Posterior vena cava (tissue), 2 donors: ENCODE measurements around the gene ALDOA. TPM values are rescaled to one million over a fixed set of nuclear protein-coding genes. Genes with fewer than 3 reads are reported as not detected.
"Not testable (repeated sequence)": the region's sequence is repeated elsewhere in the genome, so short reads cannot be mapped to it uniquely, and the experiment has no call there.

Source experiments
- DNase-seq: peaks from one replicate; pipeline ENCODE4 v3.0.0-alpha.2; 2020; ENCODE audit warnings: low spot score
- intact Hi-C, 2 donors: fragments of 100-400 bp; cut with DNase I; formaldehyde crosslinking; loops; one replicate each; pipeline versions ENCODE4 v1.14.1 to v1.14.2; 2022 to 2023
- total RNA-seq, 2 donors: library from RNA; stranded (reverse); fragmentation: NEBNext Ultra II Directional; extraction: Animal tissue kit (Norgen Biotek cat#: 25700); gene quantifications; one replicate each; pipeline ENCODE4 v1.2.1, GENCODE V29; 2021
- donor health status: DM: yes; HTN: yes; CAD: no.
- donor health status: DM: yes; HTN: yes; CAD: no.

ALDOA gene
- total RNA-seq, 2 donors from 2014 or later = 937 to 987 TPM

DNA sequence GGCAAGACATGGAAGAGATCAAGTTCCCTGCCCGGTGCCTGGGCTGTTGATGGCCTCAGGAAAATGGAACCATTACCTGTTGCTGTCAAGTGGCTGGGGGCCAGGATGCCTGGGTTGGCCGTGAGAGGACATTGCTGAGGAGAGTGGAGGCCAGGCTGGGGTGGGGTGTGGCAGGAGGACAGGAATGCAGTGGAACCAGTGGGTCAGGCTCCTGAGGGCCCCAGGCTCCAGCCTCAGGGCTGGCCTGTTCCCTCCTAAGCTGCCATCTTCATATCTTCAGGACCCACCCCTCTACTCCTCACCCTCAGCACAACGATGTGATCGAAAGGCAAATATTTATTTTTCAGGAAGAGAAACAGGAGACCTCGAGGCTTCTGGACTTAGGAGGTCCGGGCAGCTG lies 38.9 kb downstream of the ALDOA start:
- no peak for DNase-seq
- intact Hi-C loops = loop anchor here in 1 of 2 donors (2.0 kb wide), 1 partner anchor 24 kb away; no protein-coding TSS in a partner anchor

DNA sequence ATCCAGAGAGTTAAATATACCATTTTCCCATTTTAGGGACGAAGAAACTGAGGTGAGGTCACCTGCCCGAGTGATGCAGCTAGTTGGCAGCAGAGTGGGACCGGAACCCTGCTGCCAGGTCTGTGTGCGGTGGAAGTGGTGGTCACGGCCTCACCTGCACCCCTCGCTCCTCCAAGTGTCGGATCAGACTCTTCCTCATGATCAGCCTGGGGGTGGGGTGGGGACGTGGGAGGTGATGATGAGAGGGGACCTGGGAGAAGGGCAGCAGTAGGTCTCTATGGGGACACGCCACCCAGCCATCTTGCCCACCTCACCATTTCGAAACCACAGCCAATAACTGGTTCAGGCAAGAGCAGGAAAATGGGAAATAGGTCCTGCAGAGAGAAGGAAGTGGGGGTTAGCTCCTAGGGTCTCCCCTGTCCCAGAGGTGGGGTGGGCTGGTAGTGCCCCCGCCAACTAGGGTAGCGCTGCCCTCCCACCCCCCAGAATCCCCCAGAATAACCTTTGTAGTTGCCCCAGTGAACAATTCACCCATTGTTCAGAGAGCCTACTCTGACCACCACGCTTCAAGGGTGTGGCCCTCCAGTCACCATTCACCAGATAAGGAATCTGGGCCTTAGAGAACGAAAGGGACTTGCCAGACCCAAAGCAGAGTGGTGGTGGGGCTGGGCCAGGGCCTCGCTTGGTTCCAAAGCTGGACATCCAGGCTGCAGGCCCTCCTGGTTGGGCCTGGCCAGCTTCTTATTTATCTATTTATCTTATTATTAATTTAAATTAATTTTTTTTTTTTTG lies 42.7 kb downstream of the ALDOA start:
- intact Hi-C loops = no loop called here
- no peak for DNase-seq

DNA sequence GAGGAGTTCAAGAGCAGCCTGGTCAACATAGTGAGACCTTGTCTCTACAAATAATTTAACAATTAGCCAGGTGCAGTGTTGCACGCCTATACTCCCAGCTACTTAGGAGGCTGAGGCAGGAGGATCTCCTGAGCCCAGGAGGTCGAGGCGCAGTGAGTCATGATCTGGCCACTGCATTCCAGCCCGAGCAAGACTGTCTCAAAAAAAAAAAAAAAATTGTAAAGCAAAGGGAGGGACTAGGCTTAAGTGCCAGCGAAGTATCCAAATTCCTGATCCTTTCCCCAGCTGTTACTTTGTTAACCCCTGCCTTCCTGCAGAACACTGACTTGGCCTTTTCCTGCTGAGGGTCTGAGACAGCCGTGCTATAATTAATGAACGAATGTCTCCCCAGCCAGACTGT lies 45.1 kb downstream of the ALDOA start:
- intact Hi-C loops = loop anchor here in 1 of 2 donors (1.0 kb wide), 1 partner anchor 18 kb away; no protein-coding TSS in a partner anchor
- DNase-seq = no peak

DNA sequence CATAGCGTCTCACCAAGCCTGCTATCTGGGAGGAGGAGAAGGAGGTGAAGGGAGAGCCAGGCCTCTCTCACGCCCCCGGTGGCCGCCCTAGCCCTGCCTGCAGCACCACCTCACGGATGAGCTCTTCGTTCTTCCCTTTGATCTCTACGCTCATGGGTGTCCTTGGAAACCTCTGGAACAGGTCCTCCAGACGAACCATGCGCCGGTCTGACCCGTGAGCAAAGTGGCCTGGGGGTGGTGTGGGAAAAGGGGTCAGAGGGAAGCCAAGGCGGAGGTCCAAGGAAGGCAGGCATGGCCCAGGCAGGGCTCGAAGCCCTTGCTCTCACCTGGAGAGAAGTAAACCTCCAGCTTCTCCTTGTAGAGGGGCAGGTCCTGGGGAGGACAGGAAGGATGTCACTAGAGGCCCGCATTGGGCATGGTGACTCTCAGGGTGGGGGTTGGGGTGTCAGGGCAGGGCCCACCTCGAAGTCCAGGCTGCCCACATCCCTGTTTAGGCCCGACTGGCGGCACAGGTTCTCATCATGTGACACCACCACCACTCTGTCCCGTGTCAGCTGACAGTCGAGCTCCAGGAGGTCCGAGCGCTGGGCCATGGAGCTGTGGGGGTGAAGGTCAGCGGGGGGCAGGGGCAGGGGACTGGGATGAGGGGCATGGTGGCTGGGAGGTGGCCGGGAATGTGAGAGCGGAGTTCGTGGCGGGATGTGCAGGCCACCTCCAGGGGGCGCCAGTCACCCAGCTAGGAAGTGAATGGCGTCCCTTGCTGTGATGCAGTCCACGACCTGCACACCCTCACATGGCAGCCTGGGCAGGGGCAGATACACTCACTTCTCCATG lies 46.9 kb downstream of the ALDOA start:
- peak; percentile 92 for DNase-seq
- intact Hi-C loops = no loop called here

DNA sequence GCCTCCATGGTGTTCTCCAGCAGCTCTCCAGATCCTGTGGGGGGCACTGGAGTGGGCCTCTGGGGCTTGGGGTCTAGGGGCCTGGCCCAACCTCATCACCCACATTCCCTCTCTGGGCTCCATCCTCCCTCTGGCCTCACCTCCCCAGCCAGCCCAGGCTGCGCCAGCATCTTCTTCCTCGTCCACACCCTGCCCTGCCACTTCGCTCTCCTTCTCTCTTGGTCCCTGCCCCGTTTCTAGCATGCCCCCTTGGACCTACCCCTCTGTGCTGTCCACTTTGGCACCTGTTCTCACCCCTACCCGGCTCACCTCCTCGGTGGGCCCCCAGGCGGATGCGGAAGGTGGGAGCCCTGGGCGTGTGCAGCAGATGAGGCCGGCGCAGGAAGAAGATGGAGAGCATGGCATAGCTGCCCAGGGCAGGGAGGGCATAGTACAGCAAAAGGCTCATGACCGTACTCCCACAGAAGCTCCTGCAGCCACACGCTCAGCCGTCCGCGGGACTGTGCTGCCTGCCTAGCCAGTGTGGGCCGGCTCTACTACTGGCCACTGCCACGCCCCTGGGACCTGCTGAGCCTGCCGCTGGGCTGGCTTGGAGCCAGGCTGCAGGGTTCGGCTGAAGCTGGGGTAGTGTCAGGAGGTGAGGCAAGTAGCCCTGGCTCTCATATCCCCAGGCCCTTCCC lies 47.6 kb downstream of the ALDOA start, which contains the start of gene GDPD3:
Gene GDPD3, minus strand, starts transcription at position 507 of the 680 bp plus-strand sequence. Its CDS starts 59 bp downstream, at position 448.
- DNase-seq = no peak
- intact Hi-C loops = no loop called here

DNA sequence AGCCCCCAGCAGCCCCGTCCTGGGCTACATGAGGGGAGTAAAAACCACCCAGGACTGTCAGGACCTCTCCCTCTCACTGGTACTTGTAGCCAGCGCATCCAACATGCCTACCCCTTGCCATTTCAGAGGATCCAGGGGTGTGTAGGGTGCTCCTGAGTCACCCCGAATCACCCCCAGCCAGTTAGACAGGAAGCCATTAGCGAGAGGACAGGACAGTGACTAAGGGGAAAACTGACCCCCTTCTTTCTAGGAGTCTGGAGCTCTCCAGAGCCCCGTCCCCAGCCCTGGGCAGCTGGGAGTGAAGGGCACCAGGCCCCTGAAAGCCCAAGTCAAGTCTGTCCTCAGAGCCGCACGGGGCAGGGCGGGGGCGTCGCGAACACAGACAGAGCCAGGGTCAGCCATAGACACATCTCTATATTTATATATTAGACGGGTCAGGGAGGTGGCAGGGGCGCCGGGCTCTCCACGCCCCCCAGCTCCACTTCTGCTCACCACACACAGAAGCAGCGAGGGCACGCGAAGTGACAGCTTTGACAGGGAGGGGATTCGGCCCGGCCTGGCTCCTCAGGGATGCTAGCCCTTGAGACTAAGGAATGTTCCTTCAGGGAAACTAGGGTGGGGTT lies 48.3 kb downstream of the ALDOA start:
- intact Hi-C loops = no loop called here
- DNase-seq = no peak

DNA sequence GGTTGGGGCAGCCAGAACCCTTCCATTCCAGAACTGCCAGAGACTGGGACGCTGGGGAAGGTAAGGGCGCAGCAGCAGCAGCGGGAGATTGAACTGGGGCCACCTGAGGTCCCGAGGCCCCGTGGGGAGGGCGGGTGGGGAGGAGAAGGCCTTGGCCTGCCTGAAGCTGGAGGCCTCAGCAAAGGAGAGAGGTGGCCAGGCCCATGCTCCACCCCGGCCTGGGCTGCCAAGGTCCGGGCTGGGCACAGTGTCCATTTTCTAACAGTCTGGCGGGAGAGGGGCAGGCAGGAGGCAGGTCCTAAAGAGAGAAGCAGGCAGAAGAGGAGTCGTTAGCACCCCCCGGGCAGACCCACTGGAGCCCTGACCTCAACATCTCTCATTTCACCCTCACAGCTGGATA lies 48.9 kb downstream of the ALDOA start:
- DNase-seq = no peak

DNA sequence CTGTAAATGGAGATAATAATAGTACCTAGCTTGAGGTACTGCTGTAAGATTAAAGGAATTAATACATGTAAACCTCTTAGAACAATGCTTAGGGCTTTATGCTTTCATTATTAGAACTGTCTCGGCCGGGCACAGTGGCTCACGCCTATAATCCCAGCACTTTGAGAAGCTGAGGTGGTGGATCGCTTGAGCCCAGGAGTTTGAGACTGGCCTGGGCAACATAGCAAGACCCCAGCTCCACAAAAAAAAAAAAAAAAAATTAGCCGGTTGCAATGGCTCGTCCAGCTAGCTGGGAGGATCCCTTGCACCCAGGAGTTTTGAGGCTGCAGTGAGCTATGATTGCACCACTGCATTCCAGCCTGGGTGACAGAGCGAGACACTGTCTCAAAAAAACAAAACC lies 49.3 kb downstream of the ALDOA start:
- intact Hi-C loops, DNase-seq: not testable (repeated sequence)

More for the DNA sequence above, 48.9 kb downstream of the ALDOA start:
- intact Hi-C loops = no loop called here

DNA sequence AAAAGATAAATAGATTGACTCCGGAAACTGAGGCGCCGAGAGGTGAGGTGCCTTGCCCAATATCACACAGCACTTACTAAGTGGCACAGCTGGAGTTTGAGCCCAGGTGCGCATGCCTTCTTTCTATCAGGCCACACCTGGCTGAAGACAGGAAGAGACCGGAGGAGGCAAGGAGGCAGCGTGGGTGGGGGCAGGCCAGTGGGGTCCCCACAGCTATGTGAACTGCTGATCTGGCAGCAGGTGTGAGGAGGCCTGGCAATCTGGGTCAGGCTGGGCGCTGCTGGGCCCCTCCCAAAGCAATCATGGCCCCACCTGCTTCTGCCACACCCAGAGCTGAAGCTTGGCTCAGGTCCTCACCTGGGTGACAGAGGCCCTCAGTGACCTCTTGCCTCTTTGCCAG lies 49.7 kb downstream of the ALDOA start:
- no peak for DNase-seq
- intact Hi-C loops = no loop called here

DNA sequence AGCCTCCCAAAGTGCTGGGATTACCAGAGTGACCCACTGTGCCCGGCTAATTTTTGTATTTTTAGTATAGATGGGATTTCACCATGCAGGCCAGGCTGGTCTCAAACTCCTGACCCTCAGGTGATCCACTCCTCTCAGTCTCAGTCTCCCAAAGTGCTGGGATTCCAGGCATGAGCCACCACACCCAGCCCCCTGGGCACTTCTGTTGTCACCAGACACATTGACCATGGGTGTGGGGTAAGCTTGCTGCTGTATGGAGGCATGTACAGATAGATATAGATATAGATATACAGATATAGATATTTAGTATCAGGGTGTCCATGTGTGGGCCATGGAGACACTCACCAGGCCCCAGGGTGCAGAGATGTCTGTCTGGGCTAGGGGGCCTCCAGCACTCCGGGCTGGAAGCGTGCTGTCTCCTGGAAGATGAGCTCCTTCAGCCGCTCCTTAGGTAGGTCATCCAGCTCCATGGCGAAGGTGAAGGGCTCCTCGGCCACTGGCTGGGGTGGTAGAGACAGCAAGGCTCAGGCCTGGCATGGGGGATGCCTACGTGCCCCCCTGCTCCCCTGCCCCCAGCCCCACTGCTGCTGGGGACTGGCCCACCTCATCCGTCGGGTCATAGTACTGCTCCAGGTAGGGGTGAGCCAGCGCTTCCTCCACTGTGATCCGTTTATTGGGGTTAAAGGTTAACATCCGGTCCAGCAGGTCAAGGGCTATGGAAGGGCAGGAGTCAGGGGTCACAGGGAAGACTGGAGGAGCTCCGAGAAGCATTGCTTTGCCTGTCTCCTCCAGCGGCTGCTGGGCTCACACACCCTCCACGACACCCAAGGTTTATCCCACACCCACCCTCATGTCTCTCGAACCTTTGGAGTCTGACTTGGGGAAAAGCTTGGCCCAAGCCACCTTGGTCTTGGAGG lies 51.0 kb downstream of the ALDOA start:
- no peak for DNase-seq
- intact Hi-C loops = no loop called here

DNA sequence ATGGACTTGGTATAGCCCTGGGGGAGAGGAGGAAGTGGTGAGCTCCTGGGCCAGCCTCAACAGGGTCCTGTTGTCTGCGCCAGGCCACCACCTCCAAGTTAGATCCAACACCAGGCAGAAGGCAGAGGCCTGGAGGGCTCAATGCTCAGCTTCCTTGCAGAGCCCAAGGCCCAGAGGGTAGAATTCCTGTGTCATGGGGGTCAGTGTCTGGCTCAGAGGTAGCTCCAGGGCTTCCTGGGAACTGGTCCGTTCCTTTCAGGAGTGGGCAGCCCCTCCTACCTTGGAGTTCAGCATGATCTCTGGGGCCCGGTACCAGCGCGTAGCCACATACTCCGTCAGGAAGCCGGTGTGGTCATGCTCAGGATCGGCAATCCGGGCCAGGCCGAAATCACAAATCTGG lies 52.2 kb downstream of the ALDOA start:
- no peak for DNase-seq
- intact Hi-C loops = no loop called here

DNA sequence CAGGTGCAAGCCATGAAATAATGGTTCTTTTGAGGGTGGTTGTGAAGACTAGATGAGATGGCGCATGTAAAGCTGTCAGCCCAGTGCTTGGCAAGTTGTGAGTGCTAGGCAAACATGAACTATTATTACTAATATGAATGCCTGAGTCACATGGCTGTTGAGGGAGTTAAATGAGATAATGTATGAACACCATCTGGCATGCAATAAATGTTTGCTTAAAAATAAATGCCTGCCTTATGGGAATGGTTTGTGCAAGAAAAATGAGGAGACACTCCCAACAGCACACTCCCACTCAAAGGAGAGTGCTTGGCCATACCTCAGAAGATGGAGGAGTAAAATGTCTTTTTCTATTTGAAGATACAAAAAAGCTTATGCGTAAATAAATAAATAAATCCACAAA lies 53.9 kb downstream of the ALDOA start:
- intact Hi-C loops = no loop called here
- no peak for DNase-seq

Other genes with a start within 250 kb of the ALDOA start
- 10 to 100 TPM; 10.5 to 12.7 TPM for gene PAGR1, start 249.6 kb upstream of the ALDOA start, total RNA-seq
- 100 to 1,000 TPM; 146 to 154 TPM for gene MVP, start 245.3 kb upstream of the ALDOA start, total RNA-seq
- 10 to 100 TPM; 54.6 to 75.6 TPM for gene CDIPT, start 202.5 kb upstream of the ALDOA start, total RNA-seq
- 1 to 10 TPM in 1 of 2 donors, under 1 TPM in 1; 0.86 to 1.2 TPM for gene SEZ6L2, start 166.2 kb upstream of the ALDOA start, total RNA-seq
- gene ASPHD1, start 165.3 kb upstream of the ALDOA start, total RNA-seq = under 1 TPM; 0.33 to 0.51 TPM
- 10 to 100 TPM; 13.1 to 16.1 TPM for gene KCTD13, start 139.5 kb upstream of the ALDOA start, total RNA-seq
- gene TMEM219, start 103.7 kb upstream of the ALDOA start, total RNA-seq = 10 to 100 TPM; 58.4 to 80.9 TPM
- 10 to 100 TPM; 35.0 to 35.7 TPM for gene TAOK2, start 91.9 kb upstream of the ALDOA start, total RNA-seq
- 10 to 100 TPM; 12.1 to 14.2 TPM for gene HIRIP3, start 70.1 kb upstream of the ALDOA start, total RNA-seq
- gene INO80E, start 69.5 kb upstream of the ALDOA start, total RNA-seq = 10 to 100 TPM; 42.2 to 46.0 TPM
- under 1 TPM; 0.28 to 0.33 TPM for gene DOC2A, start 54.7 kb upstream of the ALDOA start, total RNA-seq
- not detected for gene C16orf92, start 42.6 kb upstream of the ALDOA start, total RNA-seq
- not detected for gene TLCD3B, start 34.5 kb upstream of the ALDOA start, total RNA-seq
- gene PPP4C, start 10.2 kb downstream of the ALDOA start, total RNA-seq = 10 to 100 TPM; 40.0 to 46.9 TPM
- gene TBX6, start 26.2 kb downstream of the ALDOA start, total RNA-seq = under 1 TPM; 0.46 to 0.57 TPM
- 10 to 100 TPM; 26.1 to 31.4 TPM for gene YPEL3, start 30.5 kb downstream of the ALDOA start, total RNA-seq
- gene GDPD3, start 47.8 kb downstream of the ALDOA start, total RNA-seq = 1 to 10 TPM; 3.7 to 4.0 TPM
- 10 to 100 TPM; 77.9 to 84.2 TPM for gene MAPK3, start 57.5 kb downstream of the ALDOA start, total RNA-seq
- 10 to 100 TPM; 38.1 to 49.8 TPM for gene CORO1A, start 117.8 kb downstream of the ALDOA start, total RNA-seq
- 10 to 100 TPM; 58.8 to 60.0 TPM for gene BOLA2B, start 127.9 kb downstream of the ALDOA start, total RNA-seq
- 10 to 100 TPM; 19.8 to 21.5 TPM for gene SLX1A, start 128.1 kb downstream of the ALDOA start, total RNA-seq
- 10 to 100 TPM; 10.0 to 12.9 TPM for gene SULT1A3, start 133.5 kb downstream of the ALDOA start, total RNA-seq
- gene NPIPB13, start 182.7 kb downstream of the ALDOA start, total RNA-seq = 10 to 100 TPM in 1 of 2 donors, 1 to 10 TPM in 1; 5.7 to 21.2 TPM